ENCODE measurements around the gene ISL1.

Gene ISL1

DNA sequence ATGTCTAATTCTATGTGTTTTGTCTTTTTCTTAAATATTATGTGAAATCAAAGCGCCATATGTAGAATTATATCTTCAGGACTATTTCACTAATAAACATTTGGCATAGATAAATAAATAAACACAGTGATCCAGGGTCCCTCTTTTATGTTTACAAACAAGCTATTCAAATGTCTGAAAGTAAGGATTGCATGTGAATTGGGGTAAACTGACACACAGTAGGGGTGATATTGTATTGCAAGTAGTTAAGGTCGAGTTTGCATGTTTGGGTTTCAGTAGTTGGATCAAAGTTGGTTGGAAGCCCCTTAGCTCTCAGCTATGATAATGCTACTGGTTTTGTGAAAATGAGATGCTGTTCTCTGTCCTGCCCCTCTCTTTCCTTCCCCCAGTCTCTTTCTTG is 11.4 kb downstream of the ISL1 start:
- no peaks in the 10 kb centered on the region for H3K36me3 ChIP-seq
- peaks cover 99% of the 10 kb centered on the region for H3K27me3 ChIP-seq
- no peaks in the 10 kb centered on the region for H3K9me3 ChIP-seq
- H3K4me1 ChIP-seq (ENCODE audit: control insufficient read depth in 1 of 2, insufficient read depth in 1 of 2, low read depth in 1 of 2, low read length in 1 of 2) = no peaks in the 10 kb centered on the region
- no peak overlapping the region for H3K4me3 ChIP-seq (ENCODE audit: low read depth in 1 of 2, low read length in 1 of 2)
- TF ChIP-seq, protein P1, sequence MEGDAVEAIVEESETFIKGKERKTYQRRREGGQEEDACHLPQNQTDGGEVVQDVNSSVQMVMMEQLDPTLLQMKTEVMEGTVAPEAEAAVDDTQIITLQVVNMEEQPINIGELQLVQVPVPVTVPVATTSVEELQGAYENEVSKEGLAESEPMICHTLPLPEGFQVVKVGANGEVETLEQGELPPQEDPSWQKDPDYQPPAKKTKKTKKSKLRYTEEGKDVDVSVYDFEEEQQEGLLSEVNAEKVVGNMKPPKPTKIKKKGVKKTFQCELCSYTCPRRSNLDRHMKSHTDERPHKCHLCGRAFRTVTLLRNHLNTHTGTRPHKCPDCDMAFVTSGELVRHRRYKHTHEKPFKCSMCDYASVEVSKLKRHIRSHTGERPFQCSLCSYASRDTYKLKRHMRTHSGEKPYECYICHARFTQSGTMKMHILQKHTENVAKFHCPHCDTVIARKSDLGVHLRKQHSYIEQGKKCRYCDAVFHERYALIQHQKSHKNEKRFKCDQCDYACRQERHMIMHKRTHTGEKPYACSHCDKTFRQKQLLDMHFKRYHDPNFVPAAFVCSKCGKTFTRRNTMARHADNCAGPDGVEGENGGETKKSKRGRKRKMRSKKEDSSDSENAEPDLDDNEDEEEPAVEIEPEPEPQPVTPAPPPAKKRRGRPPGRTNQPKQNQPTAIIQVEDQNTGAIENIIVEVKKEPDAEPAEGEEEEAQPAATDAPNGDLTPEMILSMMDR (IDR thresholded peaks at IDR 0.05) = no peak
- H3K27ac ChIP-seq = no peak overlapping the region

DNA sequence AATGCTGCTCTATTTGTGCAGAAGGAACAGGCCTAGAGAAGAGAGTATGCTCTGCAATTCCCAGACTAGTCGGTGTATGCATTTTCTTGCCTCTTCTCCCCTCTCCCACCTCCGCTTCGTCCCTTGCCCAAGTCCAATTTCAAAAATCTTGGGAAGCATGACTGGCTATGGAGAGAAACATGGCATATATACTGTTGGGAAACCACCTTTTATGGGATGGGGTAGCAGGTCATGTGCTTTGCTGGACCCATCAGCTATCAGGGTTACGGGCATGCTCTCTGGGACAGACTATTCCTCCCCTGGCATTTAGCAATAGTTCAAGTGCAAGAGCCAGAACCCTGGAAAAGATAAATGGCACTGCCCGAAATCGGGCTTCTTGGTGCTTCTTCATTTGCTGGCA is 12.0 kb downstream of the ISL1 start:
- Histone ChIP-seq H3K36me3 (no peaks in the 10 kb centered on the region), H3K9me3 (no peaks in the 10 kb centered on the region), H3K4me1 (ENCODE audit: control insufficient read depth in 1 of 2, insufficient read depth in 1 of 2, low read depth in 1 of 2, low read length in 1 of 2) (no peaks in the 10 kb centered on the region), H3K4me3 (ENCODE audit: low read depth in 1 of 2, low read length in 1 of 2) (no peak overlapping the region), H3K27me3 (peaks cover 99% of the 10 kb centered on the region), H3K27ac (no peak overlapping the region)
- TF ChIP-seq, protein P1 (IDR thresholded peaks at IDR 0.05) = no peak

DNA sequence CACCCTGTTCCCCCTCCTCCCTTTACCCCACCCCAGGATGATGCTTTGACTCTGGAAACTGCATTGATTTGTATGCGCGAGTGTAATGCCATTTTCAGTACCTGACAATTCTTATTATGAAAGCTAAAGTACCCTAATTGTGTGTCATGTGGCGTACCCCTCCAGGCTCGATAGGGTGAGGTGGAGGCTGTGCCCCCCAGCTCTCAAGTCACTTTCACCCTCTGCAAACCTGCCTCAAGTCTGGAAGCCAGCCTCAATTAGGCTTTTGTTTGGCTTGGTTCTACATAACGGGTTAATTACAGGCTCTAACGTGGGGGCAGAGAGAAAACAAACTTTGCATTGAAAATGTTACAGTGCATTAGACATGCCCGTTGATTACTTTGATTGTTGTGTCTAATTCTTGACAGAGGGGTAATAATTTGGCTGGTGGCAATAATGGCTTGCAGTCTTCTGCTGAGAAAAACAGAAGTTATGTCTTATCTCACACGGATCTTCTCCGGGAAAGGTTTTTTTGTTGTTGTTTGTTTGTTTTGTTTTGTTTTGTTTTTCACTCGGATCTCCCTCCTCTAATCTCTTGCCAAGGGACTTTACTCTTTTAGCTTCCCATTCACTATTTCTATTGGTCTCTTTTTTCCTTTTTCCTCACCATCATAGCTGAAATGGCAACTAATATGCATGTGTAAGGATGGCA is 12.6 kb downstream of the ISL1 start:
- TF ChIP-seq, protein P1 (IDR thresholded peaks at IDR 0.05) = no peak

GRCh38 chr5:51396797-51397196 is 13.5 kb downstream of the ISL1 start:
- Histone ChIP-seq H3K4me1 (ENCODE audit: control insufficient read depth in 1 of 2, insufficient read depth in 1 of 2, low read depth in 1 of 2, low read length in 1 of 2) (no peaks in the 10 kb centered on the region), H3K4me3 (ENCODE audit: low read depth in 1 of 2, low read length in 1 of 2) (no peak overlapping the region), H3K27me3 (peaks cover 94% of the 10 kb centered on the region), H3K27ac (no peak overlapping the region), H3K36me3 (no peaks in the 10 kb centered on the region), H3K9me3 (no peaks in the 10 kb centered on the region)
- TF ChIP-seq, protein P1 (IDR thresholded peaks at IDR 0.05) = no peak

More for the DNA sequence above, 12.6 kb downstream of the ISL1 start:
- Histone ChIP-seq H3K4me1 (ENCODE audit: control insufficient read depth in 1 of 2, insufficient read depth in 1 of 2, low read depth in 1 of 2, low read length in 1 of 2) (no peaks in the 10 kb centered on the region), H3K27me3 (peaks cover 99% of the 10 kb centered on the region), H3K36me3 (no peaks in the 10 kb centered on the region), H3K27ac (no peak overlapping the region), H3K4me3 (ENCODE audit: low read depth in 1 of 2, low read length in 1 of 2) (no peak overlapping the region), H3K9me3 (no peaks in the 10 kb centered on the region)

DNA sequence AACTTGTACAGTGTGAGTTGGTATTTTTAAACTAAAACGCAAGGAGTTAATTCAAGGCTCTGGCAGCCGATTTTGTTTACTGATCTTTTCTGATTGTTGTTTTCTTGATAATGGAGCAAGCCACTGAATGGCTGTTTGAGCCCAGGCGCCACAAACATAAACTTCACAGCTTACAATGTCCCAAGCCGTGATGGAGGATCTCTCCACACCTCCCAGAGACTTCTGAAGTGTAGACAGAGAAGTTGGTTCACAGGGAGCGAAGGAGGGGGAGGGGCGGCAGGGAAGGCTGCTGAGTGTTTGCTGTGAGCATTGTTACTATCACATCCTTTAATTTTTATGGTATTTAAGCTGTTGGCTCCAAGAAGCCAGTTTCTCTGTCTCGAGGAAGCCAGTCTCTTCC is 14.7 kb downstream of the ISL1 start:
- H3K36me3 ChIP-seq = no peaks in the 10 kb centered on the region
- TF ChIP-seq, protein P1 (IDR thresholded peaks at IDR 0.05) = no peak
- H3K9me3 ChIP-seq = no peaks in the 10 kb centered on the region
- H3K4me1 ChIP-seq (ENCODE audit: control insufficient read depth in 1 of 2, insufficient read depth in 1 of 2, low read depth in 1 of 2, low read length in 1 of 2) = no peaks in the 10 kb centered on the region
- H3K4me3 ChIP-seq (ENCODE audit: low read depth in 1 of 2, low read length in 1 of 2) = no peak overlapping the region
- H3K27ac ChIP-seq = no peak overlapping the region
- H3K27me3 ChIP-seq = peaks cover 91% of the 10 kb centered on the region

All from neutrophil (primary cell).